HG03460 (cell line): ENCODE data around the gene PRKCE.

Experiments used
- ATAC-seq: cut with Tn5 transposase; IDR thresholded peaks from one replicate; pipeline ENCODE4 v1.9.1; 2021; ENCODE audit not compliant: unreplicated experiment

The PRKCE gene

GRCh38 chr2:45631319-45631718 is 20.2 kb upstream of the PRKCE start:
- no peak for ATAC-seq

GRCh38 chr2:45631955-45632354 is 19.5 kb upstream of the PRKCE start:
- no peak for ATAC-seq

GRCh38 chr2:45634223-45634622 is 17.3 kb upstream of the PRKCE start:
- no peak for ATAC-seq

- ATAC-seq = no peak
Measured at GRCh38 chr2:45636008-45636407, 15.5 kb upstream of the PRKCE start.

- peak; percentile 89 for ATAC-seq
Measured at GRCh38 chr2:45637440-45637839, 14.0 kb upstream of the PRKCE start.

- no peak for ATAC-seq
Measured at GRCh38 chr2:45640576-45640975, 10.9 kb upstream of the PRKCE start.

- ATAC-seq = no peak
Measured at GRCh38 chr2:45643095-45643494, 8.4 kb upstream of the PRKCE start.

GRCh38 chr2:45643543-45644542 is 7.6 kb upstream of the PRKCE start:
- peak; percentile 71 for ATAC-seq

- ATAC-seq = no peak
Measured at GRCh38 chr2:45646289-45646688, 5.2 kb upstream of the PRKCE start.

GRCh38 chr2:45647356-45647755 is 4.1 kb upstream of the PRKCE start:
- no peak for ATAC-seq

- no peak for ATAC-seq
Measured at GRCh38 chr2:45647986-45648520, 3.4 kb upstream of the PRKCE start.

GRCh38 chr2:45648636-45649035 is 2.8 kb upstream of the PRKCE start:
- no peak for ATAC-seq

- no peak for ATAC-seq
Measured at GRCh38 chr2:45649462-45649857, 2.0 kb upstream of the PRKCE start.

GRCh38 chr2:45649858-45650811 is 1.3 kb upstream of the PRKCE start:
- peak; percentile 16 for ATAC-seq

- ATAC-seq = peak; percentile 70
Measured at GRCh38 chr2:45650851-45651414, 542 bp upstream of the PRKCE start.

GRCh38 chr2:45652090-45653031 is 886 bp downstream of the PRKCE start:
- no peak for ATAC-seq

GRCh38 chr2:45653122-45653913 is 1.8 kb downstream of the PRKCE start:
- no peak for ATAC-seq

- no peak for ATAC-seq
Measured at GRCh38 chr2:45654250-45654649, 2.8 kb downstream of the PRKCE start.

GRCh38 chr2:45661828-45662227 is 10.4 kb downstream of the PRKCE start:
- no peak for ATAC-seq
